Suprapubic skin (tissue), 4 donors: Measurements from ENCODE around the gene PLEKHG4B. TPM values are rescaled to one million over a fixed set of nuclear protein-coding genes. Genes with fewer than 3 reads are reported as not detected.

Experiments
- DNase-seq, 2 donors: peaks; one replicate each; pipeline ENCODE4 v3.0.0-alpha.2; 2019; ENCODE audit warnings: low spot score in 2 of 2
- H3K27ac ChIP-seq: fragments of 200-600 bp; sonication (generic); one replicate; pipeline ENCODE4 v1.5.1; 2019
- H3K27me3 ChIP-seq: fragments of 200-600 bp; sonication (generic); one replicate; pipeline ENCODE4 v1.5.1; 2019
- H3K36me3 ChIP-seq: fragments of 200-600 bp; sonication (generic); one replicate; pipeline ENCODE4 v1.5.1; 2019
- H3K4me1 ChIP-seq: fragments of 200-600 bp; sonication (generic); one replicate; pipeline ENCODE4 v1.5.1; 2019
- H3K4me3 ChIP-seq: fragments of 200-600 bp; sonication (generic); one replicate; pipeline ENCODE4 v1.5.1; 2019; ENCODE audit warnings: mild to moderate bottlenecking
- H3K9me3 ChIP-seq: fragments of 200-600 bp; sonication (generic); one replicate; pipeline ENCODE4 v1.5.1; 2019
- CTCF ChIP-seq, 2 donors: fragments of 200-600 bp in 1 of 2; fragments of 450-650 bp in 1 of 2; sonication (generic) in 1 of 2; IDR thresholded peaks; one replicate each; pipeline ENCODE4 v1.5.1; 2016 to 2019; ENCODE audit warnings: antibody characterized with exemption in 2 of 2, mild to moderate bottlenecking in 1 of 2, moderate library complexity in 1 of 2
- EP300 ChIP-seq: sonication (generic); formaldehyde crosslinking; IDR thresholded peaks from one replicate; pipeline ENCODE4 v1.6.1; 2017; ENCODE audit warnings: antibody characterized with exemption
- POLR2A ChIP-seq, 2 donors: fragments of 450-650 bp; IDR thresholded peaks; one replicate each; pipeline ENCODE4 v1.6.1; 2017; ENCODE audit warnings: antibody characterized with exemption in 2 of 2, mild to moderate bottlenecking in 2 of 2, moderate library complexity in 2 of 2
- POLR2AphosphoS5 ChIP-seq, 3 donors: sonication (generic); formaldehyde crosslinking; IDR thresholded peaks; one replicate each; pipeline ENCODE4 v1.6.1; 2017; ENCODE audit warnings: antibody characterized with exemption in 3 of 3
- WGBS: methylation state at CpG from one replicate; pipeline ENCODE4 v1.1.5; 2018; 5-methylcytosine and 5-hydroxymethylcytosine counted together
- total RNA-seq, 4 donors: library from RNA; depleted of rRNA; stranded (reverse); fragments of >200 nt; gene quantifications; one replicate each; pipeline ENCODE4 v1.1.0, GENCODE V29; 2016

PLEKHG4B gene
- total RNA-seq, 4 donors from 2014 or later = 0.45 to 2.4 (median 1.2) TPM

GRCh38 chr5:154826-155225 lies 62.9 kb downstream of the PLEKHG4B start:
- no peaks in the 10 kb centered on the region for H3K9me3 ChIP-seq
- no peak overlapping the region for H3K27ac ChIP-seq
- H3K4me1 ChIP-seq = no peaks in the 10 kb centered on the region
- no peak overlapping the region for H3K4me3 ChIP-seq
- TF ChIP-seq POLR2A (IDR thresholded peaks at IDR 0.05) = no peak
- no peak for TF ChIP-seq EP300
- TF ChIP-seq POLR2AphosphoS5 (IDR thresholded peaks at IDR 0.05) = no peak
- TF ChIP-seq CTCF (IDR thresholded peaks at IDR 0.05) = no peak
- no peaks in the 10 kb centered on the region for H3K36me3 ChIP-seq
- peak in 1 of 2 donors; percentile 64 for DNase-seq
- 95% methylated on average over 16 of the region's 18 CpGs for WGBS
- H3K27me3 ChIP-seq = no peaks in the 10 kb centered on the region

GRCh38 chr5:155651-156410 lies 63.9 kb downstream of the PLEKHG4B start:
- Histone ChIP-seq H3K36me3 (no peaks in the 10 kb centered on the region), H3K27ac (no peak overlapping the region), H3K9me3 (no peaks in the 10 kb centered on the region), H3K27me3 (peaks cover 3% of the 10 kb centered on the region), H3K4me3 (no peak overlapping the region), H3K4me1 (no peaks in the 10 kb centered on the region)
- peak in 1 of 2 donors; percentile 60 for DNase-seq
- 88% methylated on average over 13 of the region's 23 CpGs for WGBS
- TF ChIP-seq EP300 = no peak
- no peak for TF ChIP-seq CTCF (IDR thresholded peaks at IDR 0.05)
- no peak for TF ChIP-seq POLR2A (IDR thresholded peaks at IDR 0.05)
- no peak for TF ChIP-seq POLR2AphosphoS5 (IDR thresholded peaks at IDR 0.05)

GRCh38 chr5:156411-157072 lies 64.6 kb downstream of the PLEKHG4B start:
- no peak for TF ChIP-seq POLR2A (IDR thresholded peaks at IDR 0.05)
- no peak for TF ChIP-seq CTCF (IDR thresholded peaks at IDR 0.05)
- TF ChIP-seq EP300 = no peak
- TF ChIP-seq POLR2AphosphoS5 (IDR thresholded peaks at IDR 0.05) = no peak
- no peak overlapping the region for H3K4me3 ChIP-seq
- no peak overlapping the region for H3K27ac ChIP-seq
- DNase-seq = peak; percentile 48 to 76
- H3K27me3 ChIP-seq = peaks cover 3% of the 10 kb centered on the region
- 97% methylated on average over 9 of the region's 17 CpGs for WGBS
- H3K36me3 ChIP-seq = no peaks in the 10 kb centered on the region
- no peaks in the 10 kb centered on the region for H3K4me1 ChIP-seq
- H3K9me3 ChIP-seq = no peaks in the 10 kb centered on the region

GRCh38 chr5:157126-157715 lies 65.3 kb downstream of the PLEKHG4B start:
- peaks cover 3% of the 10 kb centered on the region for H3K27me3 ChIP-seq
- H3K4me3 ChIP-seq = no peak overlapping the region
- TF ChIP-seq EP300 = no peak
- TF ChIP-seq POLR2AphosphoS5 (IDR thresholded peaks at IDR 0.05) = no peak
- TF ChIP-seq CTCF (IDR thresholded peaks at IDR 0.05) = no peak
- TF ChIP-seq POLR2A (IDR thresholded peaks at IDR 0.05) = no peak
- no peaks in the 10 kb centered on the region for H3K4me1 ChIP-seq
- WGBS = 88% methylated on average over 11 of the region's 12 CpGs
- peak; percentile 45 to 57 for DNase-seq
- no peak overlapping the region for H3K27ac ChIP-seq
- no peaks in the 10 kb centered on the region for H3K9me3 ChIP-seq
- no peaks in the 10 kb centered on the region for H3K36me3 ChIP-seq

GRCh38 chr5:157801-158200 lies 65.8 kb downstream of the PLEKHG4B start:
- WGBS = 90% methylated on average over 11 of the region's 11 CpGs
- DNase-seq = peak; percentile 52 to 67
- TF ChIP-seq CTCF (IDR thresholded peaks at IDR 0.05) = no peak
- TF ChIP-seq EP300 = no peak
- TF ChIP-seq POLR2A (IDR thresholded peaks at IDR 0.05) = no peak
- TF ChIP-seq POLR2AphosphoS5 (IDR thresholded peaks at IDR 0.05) = no peak

More at GRCh38 chr5:157801-158200, 65.8 kb downstream of the PLEKHG4B start:
- Histone ChIP-seq H3K4me1 (no peaks in the 10 kb centered on the region), H3K4me3 (no peak overlapping the region), H3K27ac (no peak overlapping the region), H3K36me3 (no peaks in the 10 kb centered on the region), H3K27me3 (peaks cover 3% of the 10 kb centered on the region), H3K9me3 (no peaks in the 10 kb centered on the region)
